Stimulated activated CD8-positive, alpha-beta memory T cell treated with anti-CD3 and anti-CD28 coated beads, Interleukin-7, amount 100 ng/mL, for 4 hours (primary cell): Measurements from ENCODE around the gene TMEM217.

Source experiments
- DNase-seq, 2 donors: peaks; one replicate each; pipeline ENCODE4 v3.0.0-alpha.2; 2020; ENCODE audit warnings: low read depth in 2 of 2

Gene TMEM217

GRCh38 chr6:37169496-37170272 is 88.3 kb downstream of the TMEM217 start, which contains the start of gene PIM1:
Gene PIM1, plus strand, starts transcription at chr6:37170152. Its CDS starts 424 bp downstream, at chr6:37170576.
- peak; percentile 97 to 100 for DNase-seq

- peak; percentile 76 to 82 for DNase-seq
Measured at GRCh38 chr6:37168811-37169495, 89.0 kb downstream of the TMEM217 start.

GRCh38 chr6:37168163-37168758 is 89.7 kb downstream of the TMEM217 start:
- DNase-seq = no peak

GRCh38 chr6:37162740-37163139 is 95.2 kb downstream of the TMEM217 start:
- DNase-seq = no peak
